ENCODE measurements around the gene B9D2.

The B9D2 gene

DNA sequence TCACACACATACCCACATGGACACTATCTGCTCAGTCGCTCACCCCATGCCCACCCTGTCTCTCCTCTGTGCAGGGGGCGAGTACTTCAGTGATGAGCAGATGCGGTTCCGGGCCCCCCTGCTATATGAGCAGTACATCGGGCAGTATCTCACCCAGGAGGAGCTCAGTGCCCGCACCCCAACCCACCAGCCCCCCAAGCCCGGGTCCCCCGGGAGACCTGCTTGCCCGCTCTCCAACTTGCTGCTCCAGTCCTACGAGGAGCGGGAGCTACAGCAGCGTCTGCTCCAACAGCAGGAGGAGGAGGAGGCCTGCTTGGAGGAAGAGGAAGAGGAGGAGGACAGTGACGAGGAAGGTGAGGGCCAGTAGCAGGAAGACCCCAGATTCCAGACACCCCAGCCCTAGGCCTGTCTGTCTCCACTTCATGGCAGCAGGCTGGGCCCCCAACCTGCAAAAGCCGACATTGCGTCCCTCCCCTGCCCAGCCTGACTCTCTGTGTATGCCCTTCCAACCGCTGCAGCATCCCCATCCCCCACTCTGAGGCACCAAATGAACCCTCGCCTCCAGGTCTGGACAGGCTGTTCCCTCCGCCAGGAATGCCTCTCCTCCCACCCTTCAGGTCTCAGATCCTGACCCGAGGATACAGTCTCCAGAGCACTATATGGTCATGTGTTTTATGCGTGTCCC lies 44.3 kb downstream of the B9D2 start:
- Histone ChIP-seq H2AFZ (ENCODE audit: low read depth, low read length) (no peak overlapping the region), H3K27me3 (ENCODE audit: insufficient read depth, low read length, poor library complexity) (no peaks in the 10 kb centered on the region), H3K4me2 (ENCODE audit: insufficient read depth, low read length) (no peak overlapping the region), H3K9ac (ENCODE audit: low read depth, low read length) (no peak overlapping the region), H3K79me2 (ENCODE audit: insufficient read depth, low read length) (peaks cover 14% of the 10 kb centered on the region), H3K4me3 (ENCODE audit: low read depth in 1 of 2, low read length in 2 of 2) (no peak overlapping the region), H4K20me1 (ENCODE audit: insufficient read depth, low read length) (peaks cover 52% of the 10 kb centered on the region), H3K4me1 (ENCODE audit: insufficient read depth, low read length) (no peaks in the 10 kb centered on the region), H3K36me3 (ENCODE audit: insufficient read depth, low read length) (peaks cover 89% of the 10 kb centered on the region), H3K9me3 (ENCODE audit: insufficient read depth, low read length, severe bottlenecking) (no peaks in the 10 kb centered on the region), H3K27ac (ENCODE audit: low read length) (no peak overlapping the region)
- ATAC-seq (ENCODE audit: insufficient read depth, low read depth) (0 out of 3 replicates have a peak, but pooled peaks have one; percentile 4), DNase-seq (no peak)
- TF ChIP-seq EZH2 (IDR thresholded peaks at IDR 0.05; ENCODE audit: borderline replicate concordance, low read depth, low read length, severe bottlenecking), result no peak
- TF ChIP-seq, protein P1, sequence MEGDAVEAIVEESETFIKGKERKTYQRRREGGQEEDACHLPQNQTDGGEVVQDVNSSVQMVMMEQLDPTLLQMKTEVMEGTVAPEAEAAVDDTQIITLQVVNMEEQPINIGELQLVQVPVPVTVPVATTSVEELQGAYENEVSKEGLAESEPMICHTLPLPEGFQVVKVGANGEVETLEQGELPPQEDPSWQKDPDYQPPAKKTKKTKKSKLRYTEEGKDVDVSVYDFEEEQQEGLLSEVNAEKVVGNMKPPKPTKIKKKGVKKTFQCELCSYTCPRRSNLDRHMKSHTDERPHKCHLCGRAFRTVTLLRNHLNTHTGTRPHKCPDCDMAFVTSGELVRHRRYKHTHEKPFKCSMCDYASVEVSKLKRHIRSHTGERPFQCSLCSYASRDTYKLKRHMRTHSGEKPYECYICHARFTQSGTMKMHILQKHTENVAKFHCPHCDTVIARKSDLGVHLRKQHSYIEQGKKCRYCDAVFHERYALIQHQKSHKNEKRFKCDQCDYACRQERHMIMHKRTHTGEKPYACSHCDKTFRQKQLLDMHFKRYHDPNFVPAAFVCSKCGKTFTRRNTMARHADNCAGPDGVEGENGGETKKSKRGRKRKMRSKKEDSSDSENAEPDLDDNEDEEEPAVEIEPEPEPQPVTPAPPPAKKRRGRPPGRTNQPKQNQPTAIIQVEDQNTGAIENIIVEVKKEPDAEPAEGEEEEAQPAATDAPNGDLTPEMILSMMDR (IDR thresholded peaks at IDR 0.05; ENCODE audit: borderline replicate concordance, extremely low read depth, low read length, poor library complexity, severe bottlenecking), result no peak

GRCh38 chr19:41318696-41319499 lies 45.1 kb downstream of the B9D2 start:
- Histone ChIP-seq H3K4me2 (ENCODE audit: insufficient read depth, low read length) (no peak overlapping the region), H3K36me3 (ENCODE audit: insufficient read depth, low read length) (peaks cover 85% of the 10 kb centered on the region), H3K27ac (ENCODE audit: low read length) (no peak overlapping the region), H3K9ac (ENCODE audit: low read depth, low read length) (no peak overlapping the region), H3K9me3 (ENCODE audit: insufficient read depth, low read length, severe bottlenecking) (no peaks in the 10 kb centered on the region), H3K4me3 (ENCODE audit: low read depth in 1 of 2, low read length in 2 of 2) (no peak overlapping the region), H3K79me2 (ENCODE audit: insufficient read depth, low read length) (peaks cover 21% of the 10 kb centered on the region), H3K27me3 (ENCODE audit: insufficient read depth, low read length, poor library complexity) (no peaks in the 10 kb centered on the region), H2AFZ (ENCODE audit: low read depth, low read length) (no peak overlapping the region), H4K20me1 (ENCODE audit: insufficient read depth, low read length) (peaks cover 44% of the 10 kb centered on the region), H3K4me1 (ENCODE audit: insufficient read depth, low read length) (no peaks in the 10 kb centered on the region)
- TF ChIP-seq, protein P1 (IDR thresholded peaks at IDR 0.05; ENCODE audit: borderline replicate concordance, extremely low read depth, low read length, poor library complexity, severe bottlenecking), result no peak
- no peak for TF ChIP-seq EZH2 (IDR thresholded peaks at IDR 0.05; ENCODE audit: borderline replicate concordance, low read depth, low read length, severe bottlenecking)
- DNase-seq, result no peak
- ATAC-seq (ENCODE audit: insufficient read depth, low read depth), result no peak

GRCh38 chr19:41316306-41316920 lies 47.5 kb downstream of the B9D2 start:
- Histone ChIP-seq H3K4me2 (ENCODE audit: insufficient read depth, low read length) (no peak overlapping the region), H3K4me1 (ENCODE audit: insufficient read depth, low read length) (peaks cover 12% of the 10 kb centered on the region; the same call in 1 of the 2 replicates), H2AFZ (ENCODE audit: low read depth, low read length) (no peak overlapping the region), H3K79me2 (ENCODE audit: insufficient read depth, low read length) (peaks cover 44% of the 10 kb centered on the region), H3K4me3 (ENCODE audit: low read depth in 1 of 2, low read length in 2 of 2) (no peak overlapping the region), H3K27ac (ENCODE audit: low read length) (no peak overlapping the region), H3K36me3 (ENCODE audit: insufficient read depth, low read length) (peaks cover 76% of the 10 kb centered on the region), H3K27me3 (ENCODE audit: insufficient read depth, low read length, poor library complexity) (no peaks in the 10 kb centered on the region), H4K20me1 (ENCODE audit: insufficient read depth, low read length) (peaks cover 28% of the 10 kb centered on the region), H3K9me3 (ENCODE audit: insufficient read depth, low read length, severe bottlenecking) (no peaks in the 10 kb centered on the region), H3K9ac (ENCODE audit: low read depth, low read length) (no peak overlapping the region)
- TF ChIP-seq, protein P1 (IDR thresholded peaks at IDR 0.05; ENCODE audit: borderline replicate concordance, extremely low read depth, low read length, poor library complexity, severe bottlenecking), result no peak
- no peak for DNase-seq
- ATAC-seq (ENCODE audit: insufficient read depth, low read depth), result no peak
